SK-N-SH (cell line): ENCODE measurements around the gene TSPAN3. TPM values are rescaled to one million over a fixed set of nuclear protein-coding genes. Genes with fewer than 3 reads are reported as not detected.

Experiments used
- CTCF ChIA-PET: fragments of 300-600, 350-600 bp; formaldehyde crosslinking; extraction: SDS; loops from one replicate; lab custom pipeline; 2021; lab: Yijun Ruan, JAX
- POLR2A ChIA-PET: fragments of 350-600 bp; sonication (Branson Sonifier 250); formaldehyde crosslinking; extraction: SDS; loops from one replicate; lab custom pipeline; 2020; ENCODE audit warnings: antibody characterized with exemption, inconsistent platforms; lab: Yijun Ruan, JAX
- DNase-seq: peaks from one replicate; pipeline ENCODE4 v3.0.0; 2012
- H2AFZ ChIP-seq: fragments of 200-600 bp; sonication (generic); 2 replicates; pipeline ENCODE4 v1.8.1; 2016; ENCODE audit warnings: antibody characterized with exemption, mild to moderate bottlenecking, low read depth
- H3F3A ChIP-seq: fragments of 200-600 bp; sonication (generic); replicated peaks from 2 replicates; pipeline ENCODE3; 2016; ENCODE audit warnings: antibody characterized with exemption, mild to moderate bottlenecking; ENCODE audit not compliant: insufficient read depth
- H3K27ac ChIP-seq, 2 experiments: fragments of 200-500 bp in 1 of 2; fragments of 200-600 bp in 1 of 2; sonication (Bioruptor generic) in 1 of 2; sonication (generic), shearing (Covaris generic) in 1 of 2; 2 replicates each; pipeline versions ENCODE4 v1.5.1 to v1.6.1; 2014 to 2016; ENCODE audit warnings: low read depth in 2 of 2, inconsistent platforms in 1 of 2, low read length in 1 of 2, mild to moderate bottlenecking in 1 of 2, mixed read lengths in 1 of 2
- H3K27me3 ChIP-seq: fragments of 200-600 bp; sonication (generic), shearing (Covaris generic); 2 replicates; pipeline ENCODE4 v1.6.1; 2016; ENCODE audit warnings: mixed run types; ENCODE audit not compliant: insufficient read depth
- H3K36me3 ChIP-seq, 2 experiments: fragments of 200-500 bp in 1 of 2; fragments of 200-600 bp in 1 of 2; sonication (Bioruptor generic) in 1 of 2; sonication (generic) in 1 of 2; replicated peaks in 1 of 2; 2 replicates each; pipeline versions ENCODE3 to v1.5.1; 2014 to 2016; ENCODE audit warnings: low read length in 1 of 2, mild to moderate bottlenecking in 1 of 2; ENCODE audit not compliant: insufficient read depth in 2 of 2, control insufficient read depth in 1 of 2
- H3K4me1 ChIP-seq, 2 experiments: fragments of 200-500 bp in 1 of 2; fragments of 200-600 bp in 1 of 2; sonication (Bioruptor generic) in 1 of 2; sonication (generic), shearing (Covaris generic) in 1 of 2; 2 replicates each; pipeline versions ENCODE4 v1.5.1 to v1.6.1; 2014 to 2016; ENCODE audit warnings: low read depth in 1 of 2, low read length in 1 of 2, mixed run types in 1 of 2; ENCODE audit not compliant: insufficient read depth in 2 of 2, control insufficient read depth in 1 of 2
- H3K4me2 ChIP-seq: fragments of 200-600 bp; sonication (generic), shearing (Covaris generic); 2 replicates; pipeline ENCODE4 v1.6.1; 2017; ENCODE audit warnings: mixed run types
- H3K4me3 ChIP-seq, 2 experiments: fragments of 200-500 bp in 1 of 2; fragments of 200-600 bp in 1 of 2; sonication (Bioruptor generic) in 1 of 2; sonication (generic), shearing (Covaris generic) in 1 of 2; 2 replicates each; pipeline versions ENCODE4 v1.5.1 to v1.8.1; 2014 to 2016; ENCODE audit warnings: low read depth in 2 of 2, inconsistent platforms in 1 of 2, low read length in 1 of 2, mild to moderate bottlenecking in 1 of 2, mixed read lengths in 1 of 2, moderate library complexity in 1 of 2
- H3K79me2 ChIP-seq: fragments of 200-600 bp; sonication (generic); 2 replicates; pipeline ENCODE4 v1.8.1; 2017; ENCODE audit warnings: mild to moderate bottlenecking; ENCODE audit not compliant: insufficient read depth
- H3K9ac ChIP-seq: fragments of 200-600 bp; sonication (generic); 2 replicates; pipeline ENCODE4 v1.6.1; 2017; ENCODE audit warnings: mixed run types
- H3K9me2 ChIP-seq: fragments of 200-600 bp; sonication (generic); 2 replicates; pipeline ENCODE4 v1.6.1; 2017; ENCODE audit warnings: mixed run types
- H3K9me3 ChIP-seq: fragments of 200-600 bp; sonication (generic); 2 replicates; pipeline ENCODE4 v1.6.1; 2017; ENCODE audit warnings: mixed run types, mild to moderate bottlenecking, moderate library complexity
- H4K20me1 ChIP-seq: fragments of 200-600 bp; sonication (generic); 2 replicates; pipeline ENCODE4 v1.6.1; 2017; ENCODE audit warnings: mild to moderate bottlenecking, mixed run types; ENCODE audit not compliant: insufficient read depth
- EP300 ChIP-seq, 2 experiments: IDR thresholded peaks; 2 replicates each; pipeline versions ENCODE4 v1.4.0 to v1.6.1; 2012; ENCODE audit warnings: borderline replicate concordance in 1 of 2, low read depth in 1 of 2, low read length in 1 of 2
- EZH2phosphoT487 ChIP-seq: fragments of 200-600 bp; sonication (generic); IDR thresholded peaks from 2 replicates; pipeline ENCODE4 v1.6.1; 2017; ENCODE audit warnings: low read depth, mixed run types, mild to moderate bottlenecking, antibody characterized with exemption, moderate library complexity, borderline replicate concordance
- FOXJ3 ChIP-seq: sonication (generic); formaldehyde crosslinking; IDR thresholded peaks from 2 replicates; pipeline ENCODE4 v1.5.1; 2020; ENCODE audit warnings: mild to moderate bottlenecking, missing genetic modification reagents
- GATA2 ChIP-seq: sonication (generic); formaldehyde crosslinking; IDR thresholded peaks from 2 replicates; pipeline ENCODE4 v1.5.0; 2020; ENCODE audit warnings: mild to moderate bottlenecking, missing genetic modification reagents
- MEF2A ChIP-seq: IDR thresholded peaks from 2 replicates; pipeline ENCODE4 v1.4.0; 2012; ENCODE audit warnings: low read depth, borderline replicate concordance
- NFIC ChIP-seq: IDR thresholded peaks from 2 replicates; pipeline ENCODE4 v1.4.0; 2012; ENCODE audit warnings: borderline replicate concordance
- RCOR1 ChIP-seq: fragments of 150-350 bp; IDR thresholded peaks from 2 replicates; pipeline ENCODE4 v1.6.1; 2017; ENCODE audit warnings: antibody characterized with exemption, low read length
- RXRA ChIP-seq: IDR thresholded peaks from 2 replicates; pipeline ENCODE4 v1.4.0; 2012; ENCODE audit warnings: low read depth, mild to moderate bottlenecking, borderline replicate concordance
- TEAD4 ChIP-seq: IDR thresholded peaks from 2 replicates; pipeline ENCODE4 v1.4.0; 2012; ENCODE audit warnings: mild to moderate bottlenecking, borderline replicate concordance; ENCODE audit not compliant: insufficient read depth
- USF1 ChIP-seq: IDR thresholded peaks from 2 replicates; pipeline ENCODE4 v1.4.0; 2012; ENCODE audit warnings: low read depth, borderline replicate concordance
- USF2 ChIP-seq: fragments of 150-350 bp; IDR thresholded peaks from 2 replicates; pipeline ENCODE4 v1.6.1; 2017; ENCODE audit warnings: antibody characterized with exemption, low read length, low read depth, borderline replicate concordance
- WGBS: methylation state at CpG from one replicate; pipeline ENCODE4 v1.1.6; 2017; ENCODE audit warnings: low lambda C conversion rate; 5-methylcytosine and 5-hydroxymethylcytosine counted together
- polyA plus RNA-seq, 3 experiments: library from polyadenylated mRNA; depleted of rRNA; stranded (reverse); fragments of >200 nt; gene quantifications; 2 replicates each; pipeline ENCODE4 v1.2.3, GENCODE V29; 2012

The TSPAN3 gene
- polyA plus RNA-seq, 1 of the 3 experiments (the other 2 are of a cell fraction) = 409 TPM

DNA sequence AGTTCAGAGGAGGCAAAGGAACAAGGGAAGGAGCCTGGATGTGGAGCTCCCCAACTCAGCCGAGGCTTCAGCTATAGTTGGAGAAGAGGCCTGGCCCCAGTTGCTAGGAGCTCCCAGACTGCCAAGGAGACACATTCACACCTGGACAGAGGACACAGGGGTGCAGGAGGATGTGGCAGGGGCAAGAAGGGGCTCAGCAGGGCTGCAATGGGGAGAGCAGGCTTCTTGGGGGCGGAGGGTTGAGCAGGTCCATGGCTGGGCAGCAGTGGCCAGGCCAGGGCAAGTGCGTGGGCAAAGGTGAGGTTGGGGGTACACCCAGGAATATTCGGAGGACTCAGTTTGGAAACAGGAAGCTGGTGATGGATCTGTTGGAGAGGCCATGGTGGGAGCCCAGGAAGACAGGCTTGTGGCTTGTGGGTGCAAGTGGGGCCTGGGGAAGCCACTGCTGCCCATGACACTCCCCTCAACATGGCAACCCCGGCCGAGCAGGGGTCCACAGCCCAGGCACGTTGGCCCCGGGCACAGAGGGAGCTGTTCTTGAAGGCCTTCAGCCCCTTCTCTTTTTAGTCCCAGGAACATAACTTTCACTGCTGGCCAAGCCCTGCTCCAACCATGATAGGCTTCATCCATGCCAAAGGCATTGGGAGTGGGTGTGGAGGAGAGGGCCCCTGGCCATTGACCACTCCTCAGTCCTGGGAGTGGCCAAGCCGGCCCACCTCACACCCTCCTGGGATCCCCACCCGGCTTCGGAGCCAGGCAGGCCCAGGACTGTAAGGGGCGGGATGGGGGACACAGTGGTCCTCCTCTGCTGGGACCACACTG is 33.3 kb downstream of the TSPAN3 start:
- Histone ChIP-seq H3K9me3 (no peaks in the 10 kb centered on the region), H3K36me3 (peaks cover 0 to 12% of the 10 kb centered on the region in 2 experiments), H3K27me3 (no peaks in the 10 kb centered on the region), H3K9ac (no peak overlapping the region), H2AFZ (no peak overlapping the region), H3K4me1 (no peaks in the 10 kb centered on the region; a peak in 1 of 4 replicates), H4K20me1 (no peaks in the 10 kb centered on the region), H3K79me2 (no peaks in the 10 kb centered on the region), H3K9me2 (no peaks in the 10 kb centered on the region), H3K27ac (no peak overlapping the region), H3K4me3 (no peak overlapping the region), H3F3A (peaks cover 16% of the 10 kb centered on the region), H3K4me2 (no peak overlapping the region)
- WGBS = 100% methylated on average over 7 of the region's 12 CpGs
- DNase-seq = peak; percentile 13
- POLR2A ChIA-PET = no interaction called here
- TF ChIP-seq NFIC = no peak
- no peak for TF ChIP-seq TEAD4
- no peak for TF ChIP-seq FOXJ3 (CRISPR knock-in tag)
- TF ChIP-seq EZH2phosphoT487 = no peak
- no peak for TF ChIP-seq USF1
- TF ChIP-seq USF2 = no peak
- no peak for TF ChIP-seq RCOR1
- TF ChIP-seq EP300 (IDR thresholded peaks at IDR 0.05; ENCODE audit: borderline replicate concordance in 1 of 2, low read depth in 1 of 2, low read length in 1 of 2) = no peak
- TF ChIP-seq MEF2A = no peak
- no peak for TF ChIP-seq RXRA
- TF ChIP-seq GATA2 = no peak
- CTCF ChIA-PET = interaction anchor here (0.6 to 4.2 kb wide), 4 partner anchors 12 to 686 kb away, joined by 3 to 46 read pairs (median 3); no protein-coding TSS in a partner anchor

- TF ChIP-seq TEAD4 = no peak
- DNase-seq = peak; percentile 21
- WGBS = 88% methylated on average over 12 of the region's 22 CpGs
- no peak overlapping the region for H2AFZ ChIP-seq
- no peaks in the 10 kb centered on the region for H3K79me2 ChIP-seq
- H3F3A ChIP-seq = peaks cover 16% of the 10 kb centered on the region
- H3K27me3 ChIP-seq = no peaks in the 10 kb centered on the region
- no peaks in the 10 kb centered on the region for H3K9me3 ChIP-seq
- POLR2A ChIA-PET = no interaction called here
- no peak overlapping the region for H3K4me3 ChIP-seq
- H3K9ac ChIP-seq = no peak overlapping the region
- H3K27ac ChIP-seq = no peak overlapping the region
- no peaks in the 10 kb centered on the region for H3K9me2 ChIP-seq
- H4K20me1 ChIP-seq = no peaks in the 10 kb centered on the region
- no peaks in the 10 kb centered on the region; a peak in 1 of 4 replicates for H3K4me1 ChIP-seq
- peaks cover 0 to 7% of the 10 kb centered on the region in 2 experiments for H3K36me3 ChIP-seq
- CTCF ChIA-PET = interaction anchor here (0.6 to 4.2 kb wide), 8 partner anchors 8 to 687 kb away, joined by 3 to 46 read pairs (median 6); no protein-coding TSS in a partner anchor
- no peak overlapping the region for H3K4me2 ChIP-seq
Measured at GRCh38 chr15:77036537-77037387, 34.1 kb downstream of the TSPAN3 start.
